HepG2 (cell line): ENCODE results near the gene DPH2. TPM values are rescaled to one million over a fixed set of nuclear protein-coding genes. Genes with fewer than 3 reads are reported as not detected.

Experiments used
- ATF1 ChIP-seq: IDR thresholded peaks from 2 replicates; pipeline ENCODE4 v1.6.1; 2016; ENCODE audit warnings: mild to moderate bottlenecking, control low read depth
- DNMT1 ChIP-seq: sonication (generic); formaldehyde crosslinking; IDR thresholded peaks from 2 replicates; pipeline ENCODE4 v1.5.1; 2020; ENCODE audit warnings: mild to moderate bottlenecking, missing genetic modification reagents
- FOXC1 ChIP-seq: sonication (generic); formaldehyde crosslinking; IDR thresholded peaks from 2 replicates; pipeline ENCODE4 v1.8.0; 2022; ENCODE audit warnings: mild to moderate bottlenecking, missing genetic modification reagents, borderline replicate concordance
- FOXJ3 ChIP-seq: sonication (generic); formaldehyde crosslinking; IDR thresholded peaks from 2 replicates; pipeline ENCODE4 v1.4.0; 2020; ENCODE audit warnings: missing genetic modification reagents, mild to moderate bottlenecking, borderline replicate concordance
- GMEB1 ChIP-seq: sonication (generic); formaldehyde crosslinking; IDR thresholded peaks from 2 replicates; pipeline ENCODE4 v1.5.1; 2020; ENCODE audit warnings: missing genetic modification reagents, mild to moderate bottlenecking, borderline replicate concordance
- GTF2F1 ChIP-seq: fragments of 150-350 bp; IDR thresholded peaks from 2 replicates; pipeline ENCODE4 v1.6.1; 2014; ENCODE audit warnings: low read length
- KDM5A ChIP-seq: fragments of 200-600 bp; sonication (generic); IDR thresholded peaks from 2 replicates; pipeline ENCODE4 v1.7.0; 2018; ENCODE audit warnings: antibody characterized with exemption, mild to moderate bottlenecking, low read length, borderline replicate concordance
- SKI ChIP-seq: fragments of 450-650 bp; IDR thresholded peaks from one replicate; pipeline ENCODE4 v1.6.1; 2018; ENCODE audit warnings: mild to moderate bottlenecking; ENCODE audit not compliant: partially characterized antibody
- SKIL ChIP-seq: sonication (generic); formaldehyde crosslinking; IDR thresholded peaks from 2 replicates; pipeline ENCODE4 v1.8.0; 2022; ENCODE audit warnings: missing genetic modification reagents, mild to moderate bottlenecking, moderate library complexity, borderline replicate concordance
- SMAD1 ChIP-seq: sonication (generic); formaldehyde crosslinking; IDR thresholded peaks from 2 replicates; pipeline ENCODE4 v1.4.0; 2020; ENCODE audit warnings: missing genetic modification reagents, low read depth, mild to moderate bottlenecking, borderline replicate concordance
- SNAPC5 ChIP-seq: sonication (generic); formaldehyde crosslinking; IDR thresholded peaks from 2 replicates; pipeline ENCODE4 v1.8.1; 2023; ENCODE audit warnings: mild to moderate bottlenecking, missing genetic modification reagents, borderline replicate concordance
- SP5 ChIP-seq: IDR thresholded peaks from 2 replicates; pipeline ENCODE4 v1.6.1; 2016; ENCODE audit warnings: low read depth, borderline replicate concordance
- U2AF2 ChIP-seq: fragments of 200-400 bp; formaldehyde crosslinking; IDR thresholded peaks from 2 replicates; pipeline ENCODE4 v1.6.1; 2017; ENCODE audit warnings: low read depth, mild to moderate bottlenecking, low read length
- ZFP36 ChIP-seq: fragments of 150-350 bp; IDR thresholded peaks from 2 replicates; pipeline ENCODE4 v1.6.1; 2018; ENCODE audit warnings: borderline replicate concordance, low read length, low read depth; ENCODE audit not compliant: partially characterized antibody
- ZFP37 ChIP-seq: sonication (generic); formaldehyde crosslinking; IDR thresholded peaks from 2 replicates; pipeline ENCODE4 v1.4.0; 2020; ENCODE audit warnings: missing genetic modification reagents, borderline replicate concordance
- ZNF607 ChIP-seq: sonication (generic); formaldehyde crosslinking; IDR thresholded peaks from 2 replicates; pipeline ENCODE4 v1.5.1; 2020; ENCODE audit warnings: missing genetic modification reagents, mild to moderate bottlenecking, borderline replicate concordance
- ZNF616 ChIP-seq: sonication (generic); formaldehyde crosslinking; IDR thresholded peaks from 2 replicates; pipeline ENCODE4 v1.5.0; 2020; ENCODE audit warnings: low read depth, mild to moderate bottlenecking, missing genetic modification reagents
- ZNF691 ChIP-seq: sonication (generic); formaldehyde crosslinking; IDR thresholded peaks from 2 replicates; pipeline ENCODE4 v1.4.0; 2020; ENCODE audit warnings: missing genetic modification reagents, low read depth, mild to moderate bottlenecking, borderline replicate concordance
- ZNF724P ChIP-seq: sonication (generic); formaldehyde crosslinking; IDR thresholded peaks from 2 replicates; pipeline ENCODE4 v1.8.0; 2022; ENCODE audit warnings: missing genetic modification reagents, borderline replicate concordance
- ZUFSP ChIP-seq: sonication (generic); formaldehyde crosslinking; IDR thresholded peaks from 2 replicates; pipeline ENCODE4 v1.9.0; 2021; ENCODE audit warnings: missing genetic modification reagents, mild to moderate bottlenecking, borderline replicate concordance
- polyA plus RNA-seq, 8 experiments: library from polyadenylated mRNA; depleted of rRNA in 3 of 8; stranded (reverse) in 7 of 8; unstranded in 1 of 8; fragments of >200 nt; fragmentation: Illumina TruSeq in 4 of 8; extraction: Trizol in 4 of 8; gene quantifications; 2 replicates each; pipeline versions ENCODE4 v1.2.1 to v1.2.3, GENCODE V29; 2011 to 2016; ENCODE audit warnings: low read depth in 4 of 8, missing spikeins in 1 of 8, mixed read lengths in 1 of 8; ENCODE audit not compliant: insufficient read depth in 1 of 8
- total RNA-seq, 5 experiments: library from RNA; depleted of rRNA; stranded (reverse); fragments of >200 nt; fragmentation: Illumina TruSeq; extraction: Trizol; gene quantifications; 2 replicates each; pipeline ENCODE4 v1.2.3, GENCODE V29; 2016; ENCODE audit warnings: low read depth in 1 of 5

The DPH2 gene
- total and polyA plus RNA-seq, 2 of the 13 experiments (the other 11 are each of a cell fraction or from before 2014, with no cell fraction given), result 32.2 to 38.3 TPM

GRCh38 chr1:43991476-43992231 lies 21.8 kb downstream of the DPH2 start, which contains the start of gene CCDC24 (continued):
- TF ChIP-seq ZNF724P (no peak), ZNF607 (CRISPR knock-in tag) (peak; percentile 89), U2AF2 (no peak), SKIL (CRISPR knock-in tag) (peak; percentile 71), DNMT1 (CRISPR knock-in tag) (no peak), GTF2F1 (no peak), FOXC1 (CRISPR knock-in tag) (no peak), ZNF691 (peak; percentile 3; the same call in 1 of the 2 replicates), SNAPC5 (no peak), ZNF616 (CRISPR knock-in tag) (0 out of 2 replicates have a peak, but pooled peaks have one; percentile 33), ZUFSP (CRISPR knock-in tag) (no peak), KDM5A (no peak), ZFP36 (no peak), FOXJ3 (CRISPR knock-in tag) (no peak), ZFP37 (CRISPR knock-in tag) (no peak; the same call in 1 of the 2 replicates), SP5 (peak; percentile 70), ATF1 (CRISPR knock-in tag) (no peak), SKI (peak; percentile 9), SMAD1 (no peak), GMEB1 (CRISPR knock-in tag) (peak; percentile 68)
